Endothelial cell of umbilical vein (primary cell): Measurements from ENCODE around the gene MSX2. TPM values are rescaled to one million over a fixed set of nuclear protein-coding genes. Genes with fewer than 3 reads are reported as not detected.

ENCODE experiments used
- BruUV-seq: library from RNA; stranded (reverse); fragments of 400-500 nt; replicated peaks from 2 replicates; lab custom pipeline; 2021; lab: Mats Ljungman, UMichigan
- CTCF ChIA-PET: fragments of 300-600, 350-600 bp; sonication (Branson Sonifier 250); formaldehyde crosslinking; loops from one replicate; lab custom pipeline; 2021; ENCODE audit warnings: antibody characterized with exemption, inconsistent platforms; lab: Charles Lee
- POLR2A ChIA-PET: fragments of 300-600, 350-600 bp; sonication (Branson Sonifier 250); formaldehyde crosslinking; loops from one replicate; lab custom pipeline; 2021; ENCODE audit warnings: antibody characterized with exemption, inconsistent platforms; lab: Charles Lee
- DNase-seq: peaks from one replicate; pipeline ENCODE4 v3.0.0-alpha.2; 2011; ENCODE audit warnings: low read depth, low spot score
- FAIRE-seq: peaks from 2 replicates; lab custom pipeline; 2011; peaks lifted over from hg19 to GRCh38; lab: Jason Lieb, UNC
- H2AFZ ChIP-seq: 2 replicates; pipeline ENCODE4 v1.6.0; 2012; ENCODE audit warnings: low read depth, low read length, control low read depth, inconsistent platforms
- H3K27ac ChIP-seq: 2 replicates; pipeline ENCODE4 v1.5.1; 2011; ENCODE audit warnings: low read depth, mild to moderate bottlenecking, control low read depth, low read length, moderate library complexity; ENCODE audit not compliant: insufficient read depth
- H3K27me3 ChIP-seq, 2 experiments: 2 replicates each; pipeline versions ENCODE4 v1.6.0 to v1.6.1; 2011; ENCODE audit warnings: low read length in 2 of 2, mixed read lengths in 1 of 2; ENCODE audit not compliant: control insufficient read depth in 2 of 2, insufficient read depth in 2 of 2
- H3K36me3 ChIP-seq, 2 experiments: 2 replicates in 1 of 2; 3 replicates in 1 of 2; pipeline ENCODE4 v1.5.1; 2011; ENCODE audit warnings: low read length in 2 of 2, mild to moderate bottlenecking in 1 of 2, moderate library complexity in 1 of 2; ENCODE audit not compliant: control insufficient read depth in 2 of 2, insufficient read depth in 2 of 2; ENCODE audit errors: extremely low read depth in 1 of 2
- H3K4me1 ChIP-seq: 3 replicates; pipeline ENCODE4 v1.5.1; 2011; ENCODE audit warnings: mild to moderate bottlenecking, low read length; ENCODE audit not compliant: control insufficient read depth, insufficient read depth; ENCODE audit errors: extremely low read depth
- H3K4me2 ChIP-seq: 2 replicates; pipeline ENCODE4 v1.6.1; 2011; ENCODE audit warnings: low read length, control low read depth, mixed read lengths; ENCODE audit not compliant: insufficient read depth
- H3K4me3 ChIP-seq, 3 experiments: fragments of 200-600 bp in 1 of 3; sonication (generic), shearing (Covaris generic) in 1 of 3; replicated peaks in 1 of 3; 2 replicates each; pipeline ENCODE4 v1.5.1; 2011 to 2016; ENCODE audit warnings: control low read depth in 3 of 3, low read length in 3 of 3, mild to moderate bottlenecking in 2 of 3, inconsistent platforms in 1 of 3, low read depth in 1 of 3, moderate library complexity in 1 of 3; ENCODE audit not compliant: insufficient read depth in 1 of 3
- H3K79me2 ChIP-seq: 2 replicates; pipeline ENCODE4 v1.6.0; 2012; ENCODE audit warnings: low read length, inconsistent platforms; ENCODE audit not compliant: control insufficient read depth, insufficient read depth
- H3K9ac ChIP-seq: replicated peaks from 2 replicates; pipeline ENCODE3; 2011; ENCODE audit warnings: low read length, control low read depth; ENCODE audit not compliant: insufficient read depth; ENCODE audit errors: extremely low read depth
- H3K9me1 ChIP-seq: replicated peaks from 3 replicates; pipeline ENCODE4 v1.6.0; 2011; ENCODE audit warnings: mild to moderate bottlenecking, low read length; ENCODE audit not compliant: control insufficient read depth, insufficient read depth; ENCODE audit errors: extremely low read depth
- H3K9me3 ChIP-seq: replicated peaks from 2 replicates; pipeline ENCODE4 v1.5.1; 2012; ENCODE audit warnings: low read length, inconsistent platforms; ENCODE audit not compliant: control insufficient read depth, insufficient read depth
- H4K20me1 ChIP-seq: replicated peaks from 2 replicates; pipeline ENCODE3; 2011; ENCODE audit warnings: mild to moderate bottlenecking, low read length; ENCODE audit not compliant: control insufficient read depth, insufficient read depth; ENCODE audit errors: extremely low read depth
- CTCF ChIP-seq, 2 donors: IDR thresholded peaks; 1 replicate in 1 of 2; 2 replicates in 1 of 2; pipeline ENCODE4 v1.5.1; 2011; ENCODE audit warnings: low read length in 2 of 2, mild to moderate bottlenecking in 2 of 2, moderate library complexity in 2 of 2, control low read depth in 1 of 2, inconsistent platforms in 1 of 2, low read depth in 1 of 2; ENCODE audit not compliant: insufficient read depth in 1 of 2; ENCODE audit errors: extremely low read depth in 1 of 2
- EZH2 ChIP-seq: IDR thresholded peaks from 2 replicates; pipeline ENCODE4 v1.6.1; 2012; ENCODE audit warnings: borderline replicate concordance, low read depth, mild to moderate bottlenecking, moderate library complexity, low read length, inconsistent platforms; ENCODE audit not compliant: severe bottlenecking
- FOS ChIP-seq: IDR thresholded peaks from 2 replicates; pipeline ENCODE4 v1.6.1; 2011; ENCODE audit warnings: mild to moderate bottlenecking, low read length, moderate library complexity, borderline replicate concordance; ENCODE audit not compliant: insufficient read depth
- GATA2 ChIP-seq: IDR thresholded peaks from 2 replicates; pipeline ENCODE4 v1.7.0; 2011; ENCODE audit warnings: low read depth, mild to moderate bottlenecking, moderate library complexity, mixed read lengths, low read length; ENCODE audit not compliant: insufficient read length, insufficient read depth
- JUN ChIP-seq: IDR thresholded peaks from 2 replicates; pipeline ENCODE4 v1.6.1; 2011; ENCODE audit warnings: borderline replicate concordance, low read depth; ENCODE audit not compliant: insufficient read length, insufficient read depth
- MAX ChIP-seq: IDR thresholded peaks from 2 replicates; pipeline ENCODE4 v1.6.1; 2011; ENCODE audit not compliant: insufficient read depth, insufficient read length
- MYC ChIP-seq: IDR thresholded peaks from one replicate; pipeline ENCODE4 v1.6.1; 2011; ENCODE audit warnings: mild to moderate bottlenecking, low read depth, low read length
- POLR2A ChIP-seq: IDR thresholded peaks from 2 replicates; pipeline ENCODE4 v1.6.1; 2012; ENCODE audit warnings: low read depth, mild to moderate bottlenecking, control low read depth, low read length
- POLR2AphosphoS5 ChIP-seq: IDR thresholded peaks from 2 replicates; pipeline ENCODE4 v1.6.1; 2012; ENCODE audit warnings: low read depth, mild to moderate bottlenecking, control low read depth, low read length, moderate library complexity; ENCODE audit not compliant: insufficient read depth
- dilution Hi-C: fragments of 300-500 bp; cut with MboI; formaldehyde crosslinking; loops from one replicate; pipeline ENCODE4 v1.15.0; 2019; ENCODE audit warnings: low sequenced_read_pairs; ENCODE audit not compliant: extremely low pct_ligation_motif_present
- intact Hi-C: fragments of 100-400 bp; cut with micrococcal nuclease; formaldehyde crosslinking; loops from one replicate; pipeline ENCODE4 v1.10.0; 2022
- polyA plus RNA-seq, 4 experiments: library from polyadenylated mRNA; depleted of rRNA in 3 of 4; stranded (reverse) in 3 of 4; unstranded in 1 of 4; fragments of >200 nt; gene quantifications; 2 replicates each; pipeline versions ENCODE4 v1.2.1 to v1.2.3, GENCODE V29; 2011 to 2012; ENCODE audit warnings: missing spikeins in 1 of 4
- total RNA-seq: library from RNA; stranded (reverse); gene quantifications from 2 replicates; pipeline ENCODE4 v1.2.3, GENCODE V29; 2021

Gene MSX2
- total and polyA plus RNA-seq, 2 donors (not counting 3 experiments of a cell fraction or from before 2014, with no cell fraction given), result not detected

- no peaks in the 10 kb centered on the region for H4K20me1 ChIP-seq
Observed at GRCh38 chr5:174773371-174773770, 49.0 kb downstream of the MSX2 start.

More at GRCh38 chr5:174773371-174773770, 49.0 kb downstream of the MSX2 start:
- ChIA-PET CTCF (no interaction called here), POLR2A (no interaction called here)
- no peaks in the 10 kb centered on the region for H3K79me2 ChIP-seq
- no peak for DNase-seq
- no peak overlapping the region for H3K4me2 ChIP-seq
- H3K36me3 ChIP-seq, result no peaks in the 10 kb centered on the region
- no peak overlapping the region for H2AFZ ChIP-seq
- intact Hi-C loops, result no loop called here
- BruUV-seq, result no TSS peak
- no peaks in the 10 kb centered on the region for H3K4me1 ChIP-seq
- no peaks in the 10 kb centered on the region for H3K9me3 ChIP-seq
- no peaks in the 10 kb centered on the region for H3K9me1 ChIP-seq
- TF ChIP-seq MYC (no peak), CTCF (IDR thresholded peaks at IDR 0.05; ENCODE audit: extremely low read depth in 1 of 2, insufficient read depth in 1 of 2, low read depth in 1 of 2, low read length in 2 of 2) (no peak), FOS (no peak), POLR2A (no peak), GATA2 (no peak), EZH2 (no peak), MAX (no peak), JUN (no peak), POLR2AphosphoS5 (no peak)
- no peaks in the 10 kb centered on the region for H3K27me3 ChIP-seq
- no peak for FAIRE-seq
- H3K27ac ChIP-seq, result no peak overlapping the region
- no peak overlapping the region for H3K4me3 ChIP-seq
- dilution Hi-C loops, result no loop called here
- H3K9ac ChIP-seq, result no peak overlapping the region
